ENCODE results near the gene CPB1. TPM values are rescaled to one million over a fixed set of nuclear protein-coding genes. Genes with fewer than 3 reads are reported as not detected.

Gene CPB1
- polyA plus RNA-seq, 1 donor = 0.90 TPM

DNA sequence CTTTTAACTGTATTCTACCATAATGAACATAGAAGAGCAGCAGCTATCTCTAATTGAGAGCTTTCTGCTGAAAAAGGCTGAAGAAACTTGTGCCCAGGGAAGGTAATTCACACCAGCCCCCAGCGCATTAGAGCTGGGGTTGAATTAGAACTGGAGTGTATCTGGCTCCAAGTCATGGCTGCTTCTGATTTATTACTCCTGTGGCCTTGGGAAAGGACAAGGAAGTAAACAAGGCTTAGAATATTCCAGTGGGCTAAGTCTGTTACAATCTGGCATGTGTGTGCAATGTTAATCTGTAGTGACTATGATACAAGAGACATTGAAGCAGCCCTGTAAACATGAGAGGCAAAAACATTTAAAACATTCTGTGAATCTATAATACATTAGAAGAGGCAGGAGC, 55.6 kb downstream of the CPB1 start:
- no peak for DNase-seq

DNA sequence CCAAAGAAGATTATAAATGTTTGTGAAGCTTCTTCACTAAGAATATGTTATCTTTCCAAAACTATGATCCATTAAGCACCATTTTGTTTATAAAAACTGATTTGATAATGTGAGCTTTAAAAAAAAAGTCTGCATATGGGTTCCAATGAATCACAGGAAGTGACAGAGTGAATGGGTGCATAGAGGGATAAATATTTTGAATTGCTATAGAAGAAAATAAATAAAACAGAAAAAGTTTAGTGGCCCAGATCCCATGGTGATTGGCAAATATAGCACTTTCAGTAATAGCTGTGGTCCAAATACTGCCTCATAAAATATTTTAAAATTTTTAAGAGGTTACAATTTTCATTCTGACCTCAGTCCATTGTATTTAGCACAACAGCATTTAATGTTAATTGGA, 56.6 kb downstream of the CPB1 start:
- DNase-seq = no peak

- DNase-seq = no peak
Observed at GRCh38 chr3:148889828-148890227, 62.2 kb downstream of the CPB1 start.

DNA sequence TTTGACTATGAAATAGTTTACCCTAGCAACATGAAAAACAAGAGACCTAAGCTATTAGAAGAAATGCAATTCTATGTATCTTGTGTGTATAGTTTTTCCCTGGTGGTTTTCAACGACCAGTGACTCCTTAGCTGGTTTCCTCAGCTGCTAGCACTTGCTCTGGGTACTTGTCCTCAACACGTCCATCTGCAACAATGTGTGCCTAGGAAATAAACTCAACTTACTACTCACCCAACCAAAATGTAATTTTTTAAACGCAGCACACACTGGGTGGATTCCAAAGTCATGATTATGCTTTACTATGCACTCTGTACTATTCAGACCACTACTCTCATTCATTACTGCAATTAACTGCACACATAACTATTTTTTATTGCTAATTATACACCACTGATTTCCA, 68.5 kb downstream of the CPB1 start:
- no peak for DNase-seq

- DNase-seq = no peak
Observed at GRCh38 chr3:148901987-148902791, 74.6 kb downstream of the CPB1 start.

DNA sequence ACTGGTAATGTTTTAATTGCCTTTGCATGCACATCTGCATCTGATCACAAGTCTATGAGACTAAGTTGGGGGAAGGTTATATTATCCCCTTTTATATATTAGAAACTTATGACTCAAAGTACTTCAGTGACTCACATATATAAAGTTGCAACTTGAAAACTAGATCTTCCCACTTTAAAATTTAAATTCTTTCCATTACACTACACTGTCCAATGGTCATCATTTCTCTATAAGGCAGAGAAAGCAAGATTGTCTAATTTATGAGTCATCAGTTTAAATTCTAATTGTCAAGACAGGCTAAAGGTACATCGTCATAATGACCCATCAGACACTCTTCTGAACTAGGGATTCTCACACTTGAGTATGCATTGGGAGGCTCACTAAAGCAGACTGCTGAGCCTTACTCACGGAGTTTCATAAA, 75.4 kb downstream of the CPB1 start:
- DNase-seq = no peak

- no peak for DNase-seq
Observed at GRCh38 chr3:148903941-148904340, 76.3 kb downstream of the CPB1 start.

GRCh38 chr3:148906667-148907066, 79.1 kb downstream of the CPB1 start:
- DNase-seq = no peak

Other genes starting within 250 kb of the CPB1 start
- gene AGTR1, start 129.9 kb upstream of the CPB1 start, polyA plus RNA-seq (ENCODE audit: insufficient read length) = 31.0 TPM
- gene CPA3, start 37.5 kb downstream of the CPB1 start, polyA plus RNA-seq (ENCODE audit: insufficient read length) = 1.1 TPM
- 76.5 TPM for gene GYG1, start 163.7 kb downstream of the CPB1 start, polyA plus RNA-seq (ENCODE audit: insufficient read length)

All from hindlimb muscle (tissue), 1 donor.